GM12864 (cell line): Measurements from ENCODE around the gene TSPAN15.

ENCODE experiments used
- DNase-seq: peaks from one replicate; pipeline ENCODE4 v3.0.0-alpha.2; 2011; ENCODE audit warnings: low read depth
- H3K4me3 ChIP-seq: 2 replicates; pipeline ENCODE4 v1.5.1; 2011; ENCODE audit warnings: mild to moderate bottlenecking, low read depth, low read length, control low read depth
- CTCF ChIP-seq: IDR thresholded peaks from 2 replicates; pipeline ENCODE4 v1.5.1; 2011; ENCODE audit warnings: low read depth, mild to moderate bottlenecking, moderate library complexity, low read length, control low read depth, inconsistent platforms; ENCODE audit errors: missing control alignments

TSPAN15 gene

GRCh38 chr10:69470463-69471384 lies 19.5 kb downstream of the TSPAN15 start:
- TF ChIP-seq CTCF, result no peak
- no peak overlapping the region for H3K4me3 ChIP-seq
- no peak for DNase-seq

GRCh38 chr10:69472142-69472541 lies 20.9 kb downstream of the TSPAN15 start:
- H3K4me3 ChIP-seq, result no peak overlapping the region
- TF ChIP-seq CTCF, result no peak
- no peak for DNase-seq

- no peak for TF ChIP-seq CTCF
- H3K4me3 ChIP-seq, result no peak overlapping the region
- no peak for DNase-seq
Observed at GRCh38 chr10:69472544-69472943, 21.3 kb downstream of the TSPAN15 start.

GRCh38 chr10:69473304-69473990 lies 22.2 kb downstream of the TSPAN15 start:
- TF ChIP-seq CTCF, result no peak
- no peak for DNase-seq
- H3K4me3 ChIP-seq, result no peak overlapping the region

- H3K4me3 ChIP-seq, result no peak overlapping the region
- TF ChIP-seq CTCF, result no peak
- DNase-seq, result no peak
Observed at GRCh38 chr10:69474742-69475432, 23.6 kb downstream of the TSPAN15 start.

- no peak for TF ChIP-seq CTCF
- H3K4me3 ChIP-seq, result no peak overlapping the region
- DNase-seq, result no peak
Observed at GRCh38 chr10:69475433-69475830, 24.2 kb downstream of the TSPAN15 start.
